ENCODE measurements around the gene CFAP410.

Gene CFAP410

GRCh38 chr21:44330698-44331097, 8.5 kb downstream of the CFAP410 start:
- no peak for DNase-seq (ENCODE audit: low read depth)

GRCh38 chr21:44329971-44330681, 9.1 kb downstream of the CFAP410 start:
- DNase-seq (ENCODE audit: low read depth), result no peak

- DNase-seq (ENCODE audit: low read depth), result no peak
Observed at GRCh38 chr21:44329086-44329889, 9.9 kb downstream of the CFAP410 start.

GRCh38 chr21:44328242-44328895, 10.8 kb downstream of the CFAP410 start:
- no peak for DNase-seq (ENCODE audit: low read depth)

GRCh38 chr21:44327603-44327974, 11.6 kb downstream of the CFAP410 start:
- no peak for DNase-seq (ENCODE audit: low read depth)

GRCh38 chr21:44326716-44327602, 12.2 kb downstream of the CFAP410 start:
- no peak for DNase-seq (ENCODE audit: low read depth)

GRCh38 chr21:44326272-44326647, 12.9 kb downstream of the CFAP410 start:
- DNase-seq (ENCODE audit: low read depth), result no peak

- no peak for DNase-seq (ENCODE audit: low read depth)
Observed at GRCh38 chr21:44325386-44326271, 13.6 kb downstream of the CFAP410 start.

GRCh38 chr21:44324854-44325107, 14.4 kb downstream of the CFAP410 start:
- DNase-seq (ENCODE audit: low read depth), result no peak

GRCh38 chr21:44324106-44324853, 14.9 kb downstream of the CFAP410 start:
- no peak for DNase-seq (ENCODE audit: low read depth)

GRCh38 chr21:44323591-44323990, 15.6 kb downstream of the CFAP410 start:
- no peak for DNase-seq (ENCODE audit: low read depth)

- DNase-seq (ENCODE audit: low read depth), result no peak
Observed at GRCh38 chr21:44322621-44323325, 16.4 kb downstream of the CFAP410 start.

GRCh38 chr21:44321846-44322450, 17.2 kb downstream of the CFAP410 start:
- no peak for DNase-seq (ENCODE audit: low read depth)

- no peak for DNase-seq (ENCODE audit: low read depth)
Observed at GRCh38 chr21:44320847-44321246, 18.3 kb downstream of the CFAP410 start.

- DNase-seq (ENCODE audit: low read depth), result no peak
Observed at GRCh38 chr21:44319407-44320065, 19.7 kb downstream of the CFAP410 start.

GRCh38 chr21:44318489-44319285, 20.5 kb downstream of the CFAP410 start:
- DNase-seq (ENCODE audit: low read depth), result no peak

GRCh38 chr21:44317871-44318270, 21.3 kb downstream of the CFAP410 start:
- no peak for DNase-seq (ENCODE audit: low read depth)

- no peak for DNase-seq (ENCODE audit: low read depth)
Observed at GRCh38 chr21:44317241-44317782, 21.9 kb downstream of the CFAP410 start.

All from iris pigment epithelial cell (primary cell).